GM23248 (cell line): Measurements from ENCODE around the gene TNNI2.

Experiments
- EZH2 ChIP-seq: fragments of 200-600 bp; sonication (generic); IDR thresholded peaks from 2 replicates; pipeline ENCODE4 v1.6.1; 2018; ENCODE audit warnings: antibody characterized with exemption, mild to moderate bottlenecking; ENCODE audit not compliant: insufficient read depth, poor library complexity, severe bottlenecking
- EZH2phosphoT487 ChIP-seq: fragments of 200-600 bp; sonication (generic); IDR thresholded peaks from 2 replicates; pipeline ENCODE4 v1.6.1; 2018; ENCODE audit warnings: antibody characterized with exemption, moderate library complexity, mild to moderate bottlenecking, low read depth; ENCODE audit not compliant: insufficient read depth

DNA sequence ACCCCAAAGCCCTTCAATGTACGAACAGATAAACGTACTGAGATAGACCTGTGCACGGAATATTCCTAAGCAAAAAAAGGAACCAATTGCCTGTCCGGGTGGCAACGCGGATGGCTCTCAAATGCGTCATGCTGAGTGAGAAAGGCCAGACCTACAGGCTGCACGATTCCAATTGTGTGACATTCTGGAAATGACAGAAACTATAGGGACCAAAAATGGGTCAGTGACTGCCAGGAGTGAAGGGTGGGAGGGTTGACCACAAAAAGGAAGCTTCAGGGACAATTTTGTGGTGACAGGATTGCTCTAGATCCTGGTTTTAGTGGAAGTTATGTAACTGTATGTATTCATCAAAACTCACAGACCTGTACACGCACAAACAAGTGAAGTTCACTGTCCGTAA, 28.0 kb upstream of the TNNI2 start:
- no peak for TF ChIP-seq EZH2
- no peak for TF ChIP-seq EZH2phosphoT487
